Loucy (cell line): Measurements from ENCODE around the gene RRAS2.

Experiments
- H2AFZ ChIP-seq: fragments of 200-600 bp; sonication (generic); 2 replicates; pipeline ENCODE4 v1.6.0; 2016; ENCODE audit warnings: antibody characterized with exemption, mild to moderate bottlenecking, low read length, moderate library complexity
- H3F3A ChIP-seq: fragments of 200-600 bp; 2 replicates; pipeline ENCODE4 v1.6.0; 2016; ENCODE audit warnings: antibody characterized with exemption, low read depth, mild to moderate bottlenecking
- H3K27me3 ChIP-seq: fragments of 200-600 bp; sonication (generic); 2 replicates; pipeline ENCODE4 v1.6.1; 2014; ENCODE audit warnings: low read length, mild to moderate bottlenecking; ENCODE audit not compliant: insufficient read depth, poor library complexity, severe bottlenecking
- H3K36me3 ChIP-seq: fragments of 200-600 bp; sonication (generic); 2 replicates; pipeline ENCODE4 v1.6.1; 2016; ENCODE audit warnings: low read length; ENCODE audit not compliant: insufficient read depth
- H3K4me1 ChIP-seq: fragments of 200-600 bp; sonication (generic); 2 replicates; pipeline ENCODE4 v1.5.1; 2014; ENCODE audit warnings: low read length, mild to moderate bottlenecking; ENCODE audit not compliant: insufficient read depth, poor library complexity, severe bottlenecking
- H3K4me2 ChIP-seq: fragments of 200-600 bp; sonication (generic); 2 replicates; pipeline ENCODE4 v1.6.0; 2014; ENCODE audit warnings: antibody characterized with exemption, low read length, low read depth, mild to moderate bottlenecking; ENCODE audit not compliant: poor library complexity, severe bottlenecking
- H3K4me3 ChIP-seq: fragments of 200-600 bp; sonication (generic); 2 replicates; pipeline ENCODE4 v1.5.1; 2014; ENCODE audit warnings: low read length, mild to moderate bottlenecking, mixed read lengths; ENCODE audit not compliant: poor library complexity, severe bottlenecking
- H3K79me2 ChIP-seq: fragments of 200-600 bp; sonication (generic); 2 replicates; pipeline ENCODE4 v1.6.1; 2014; ENCODE audit warnings: low read length; ENCODE audit not compliant: insufficient read depth
- H3K9ac ChIP-seq: fragments of 200-600 bp; sonication (generic); 2 replicates; pipeline ENCODE4 v1.6.0; 2014; ENCODE audit warnings: mild to moderate bottlenecking, low read depth, low read length, moderate library complexity; ENCODE audit not compliant: poor library complexity, severe bottlenecking
- H3K9me2 ChIP-seq: fragments of 200-600 bp; sonication (generic); replicated peaks from 2 replicates; pipeline ENCODE4 v1.6.1; 2016; ENCODE audit warnings: low read depth, low read length, mixed read lengths
- H3K9me3 ChIP-seq: fragments of 200-600 bp; sonication (generic); 2 replicates; pipeline ENCODE4 v1.6.1; 2014; ENCODE audit warnings: mild to moderate bottlenecking, antibody characterized with exemption, low read length, low read depth; ENCODE audit not compliant: insufficient read depth
- H4K20me1 ChIP-seq: fragments of 200-600 bp; sonication (generic); 2 replicates; pipeline ENCODE4 v1.6.0; 2014; ENCODE audit warnings: antibody characterized with exemption, low read length, mild to moderate bottlenecking; ENCODE audit not compliant: insufficient read depth, poor library complexity, severe bottlenecking
- EZH2phosphoT487 ChIP-seq: fragments of 200-600 bp; IDR thresholded peaks from 2 replicates; pipeline ENCODE4 v1.6.1; 2018; ENCODE audit warnings: antibody characterized with exemption, mild to moderate bottlenecking, moderate library complexity, borderline replicate concordance
- TF ChIP-seq, protein P1 (sequence below): fragments of 200-600 bp; sonication (generic); conservative IDR thresholded peaks from 2 replicates; pipeline ENCODE4 v1.5.1; 2014; ENCODE audit warnings: mild to moderate bottlenecking, antibody characterized with exemption, low read length

RRAS2 gene

DNA sequence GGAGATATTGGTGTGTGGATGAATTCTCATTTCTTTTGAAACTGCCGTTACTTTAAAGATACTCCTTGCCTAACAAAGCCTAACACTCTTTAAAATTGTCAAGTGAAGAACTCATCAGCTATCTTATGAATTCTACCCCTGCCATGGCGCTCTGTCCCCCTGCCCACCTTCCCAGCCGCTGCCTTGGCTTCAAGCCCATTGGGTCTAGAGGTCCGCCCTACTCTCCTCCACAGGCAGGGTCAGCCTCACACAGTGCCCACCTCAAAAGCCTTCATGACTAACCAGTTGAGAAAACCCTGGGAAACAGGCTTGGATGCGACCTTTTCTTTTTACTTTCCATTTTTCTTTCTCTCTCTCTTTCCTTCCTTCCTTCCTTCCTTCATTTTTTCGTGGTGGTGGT lies 128.6 kb downstream of the RRAS2 start:
- no peak overlapping the region for H2AFZ ChIP-seq
- H3K4me2 ChIP-seq: no peak overlapping the region
- H4K20me1 ChIP-seq: no peaks in the 10 kb centered on the region
- H3K27me3 ChIP-seq: no peaks in the 10 kb centered on the region
- TF ChIP-seq, protein P1, sequence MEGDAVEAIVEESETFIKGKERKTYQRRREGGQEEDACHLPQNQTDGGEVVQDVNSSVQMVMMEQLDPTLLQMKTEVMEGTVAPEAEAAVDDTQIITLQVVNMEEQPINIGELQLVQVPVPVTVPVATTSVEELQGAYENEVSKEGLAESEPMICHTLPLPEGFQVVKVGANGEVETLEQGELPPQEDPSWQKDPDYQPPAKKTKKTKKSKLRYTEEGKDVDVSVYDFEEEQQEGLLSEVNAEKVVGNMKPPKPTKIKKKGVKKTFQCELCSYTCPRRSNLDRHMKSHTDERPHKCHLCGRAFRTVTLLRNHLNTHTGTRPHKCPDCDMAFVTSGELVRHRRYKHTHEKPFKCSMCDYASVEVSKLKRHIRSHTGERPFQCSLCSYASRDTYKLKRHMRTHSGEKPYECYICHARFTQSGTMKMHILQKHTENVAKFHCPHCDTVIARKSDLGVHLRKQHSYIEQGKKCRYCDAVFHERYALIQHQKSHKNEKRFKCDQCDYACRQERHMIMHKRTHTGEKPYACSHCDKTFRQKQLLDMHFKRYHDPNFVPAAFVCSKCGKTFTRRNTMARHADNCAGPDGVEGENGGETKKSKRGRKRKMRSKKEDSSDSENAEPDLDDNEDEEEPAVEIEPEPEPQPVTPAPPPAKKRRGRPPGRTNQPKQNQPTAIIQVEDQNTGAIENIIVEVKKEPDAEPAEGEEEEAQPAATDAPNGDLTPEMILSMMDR: no peak
- no peak for TF ChIP-seq EZH2phosphoT487
- no peaks in the 10 kb centered on the region for H3F3A ChIP-seq
- H3K9me3 ChIP-seq: no peaks in the 10 kb centered on the region
- H3K9me2 ChIP-seq: no peaks in the 10 kb centered on the region
- H3K4me1 ChIP-seq: no peaks in the 10 kb centered on the region
- H3K4me3 ChIP-seq: no peak overlapping the region
- H3K79me2 ChIP-seq: no peaks in the 10 kb centered on the region
- H3K36me3 ChIP-seq: no peaks in the 10 kb centered on the region
- H3K9ac ChIP-seq: no peak overlapping the region

GRCh38 chr11:14229472-14229871 lies 129.5 kb downstream of the RRAS2 start:
- Histone ChIP-seq H3K9me2 (no peaks in the 10 kb centered on the region), H3F3A (no peaks in the 10 kb centered on the region), H3K79me2 (no peaks in the 10 kb centered on the region), H3K27me3 (no peaks in the 10 kb centered on the region), H3K4me1 (no peaks in the 10 kb centered on the region), H3K4me2 (no peak overlapping the region), H2AFZ (no peak overlapping the region), H3K9me3 (no peaks in the 10 kb centered on the region), H3K9ac (no peak overlapping the region), H3K4me3 (no peak overlapping the region), H3K36me3 (no peaks in the 10 kb centered on the region), H4K20me1 (no peaks in the 10 kb centered on the region)
- no peak for TF ChIP-seq EZH2phosphoT487
- TF ChIP-seq, protein P1: no peak

DNA sequence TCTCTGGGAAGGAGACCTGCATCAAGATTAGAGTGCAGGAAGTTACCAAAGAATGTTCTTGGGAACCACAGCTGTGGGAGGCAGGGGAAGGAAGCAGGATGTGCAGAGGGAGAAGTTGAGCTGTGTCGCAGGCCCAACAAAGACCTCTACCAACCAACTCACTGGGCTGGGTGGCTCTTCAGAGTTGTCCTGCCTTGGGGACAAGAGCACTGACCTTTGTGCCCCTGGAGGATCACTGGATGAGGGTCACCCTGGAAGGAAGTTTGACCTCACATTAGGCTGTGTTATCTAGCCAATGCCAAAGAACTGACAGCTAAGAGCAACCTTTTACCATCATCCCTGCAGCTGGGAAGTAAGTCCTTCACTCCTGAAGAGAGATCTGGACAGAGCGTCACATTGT lies 130.6 kb downstream of the RRAS2 start:
- Histone ChIP-seq H3K4me3 (no peak overlapping the region), H3K9ac (no peak overlapping the region), H3K4me1 (no peaks in the 10 kb centered on the region), H3K9me2 (no peaks in the 10 kb centered on the region), H3K9me3 (no peaks in the 10 kb centered on the region), H3K79me2 (no peaks in the 10 kb centered on the region), H4K20me1 (no peaks in the 10 kb centered on the region), H3F3A (no peaks in the 10 kb centered on the region), H3K36me3 (no peaks in the 10 kb centered on the region), H2AFZ (no peak overlapping the region), H3K4me2 (no peak overlapping the region), H3K27me3 (no peaks in the 10 kb centered on the region)
- TF ChIP-seq, protein P1: no peak
